ENCODE measurements around the gene KCNN4.
"Not testable (repeated sequence)": the region's sequence is repeated elsewhere in the genome, so short reads cannot be mapped to it uniquely, and the experiment has no call there.

DNA sequence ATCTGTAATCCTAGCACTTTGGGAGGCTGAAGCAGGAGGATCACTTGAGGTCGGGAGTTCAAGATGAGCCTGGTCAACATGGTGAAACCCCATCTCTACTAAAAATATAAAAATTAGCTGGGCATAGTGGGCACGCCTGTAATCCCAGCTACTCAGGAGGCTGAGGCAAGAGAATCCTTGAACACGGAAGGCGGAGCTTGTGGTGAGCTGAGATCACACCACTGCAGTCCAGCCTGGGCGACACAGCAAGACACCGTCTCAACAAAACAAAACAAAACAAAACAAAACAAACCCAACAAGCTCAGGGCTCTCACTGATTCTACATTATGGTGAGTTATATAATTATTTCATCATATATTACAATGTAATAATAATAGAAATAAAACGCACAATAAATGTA, 25.6 kb upstream of the KCNN4 start:
- TF ChIP-seq, protein P1, sequence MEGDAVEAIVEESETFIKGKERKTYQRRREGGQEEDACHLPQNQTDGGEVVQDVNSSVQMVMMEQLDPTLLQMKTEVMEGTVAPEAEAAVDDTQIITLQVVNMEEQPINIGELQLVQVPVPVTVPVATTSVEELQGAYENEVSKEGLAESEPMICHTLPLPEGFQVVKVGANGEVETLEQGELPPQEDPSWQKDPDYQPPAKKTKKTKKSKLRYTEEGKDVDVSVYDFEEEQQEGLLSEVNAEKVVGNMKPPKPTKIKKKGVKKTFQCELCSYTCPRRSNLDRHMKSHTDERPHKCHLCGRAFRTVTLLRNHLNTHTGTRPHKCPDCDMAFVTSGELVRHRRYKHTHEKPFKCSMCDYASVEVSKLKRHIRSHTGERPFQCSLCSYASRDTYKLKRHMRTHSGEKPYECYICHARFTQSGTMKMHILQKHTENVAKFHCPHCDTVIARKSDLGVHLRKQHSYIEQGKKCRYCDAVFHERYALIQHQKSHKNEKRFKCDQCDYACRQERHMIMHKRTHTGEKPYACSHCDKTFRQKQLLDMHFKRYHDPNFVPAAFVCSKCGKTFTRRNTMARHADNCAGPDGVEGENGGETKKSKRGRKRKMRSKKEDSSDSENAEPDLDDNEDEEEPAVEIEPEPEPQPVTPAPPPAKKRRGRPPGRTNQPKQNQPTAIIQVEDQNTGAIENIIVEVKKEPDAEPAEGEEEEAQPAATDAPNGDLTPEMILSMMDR (IDR thresholded peaks at IDR 0.05), result not testable (repeated sequence)
- TF ChIP-seq ZFX (IDR thresholded peaks at IDR 0.05; ENCODE audit: borderline replicate concordance), result not testable (repeated sequence)

All from 22Rv1 (cell line).